Stimulated activated CD8-positive, alpha-beta memory T cell treated with anti-CD3 and anti-CD28 coated beads, Interleukin-4, amount 100 ng/mL, for 4 hours (primary cell): ENCODE data around the gene USF2.

ENCODE experiments used
- DNase-seq, 2 donors: peaks; one replicate each; pipeline ENCODE4 v3.0.0-alpha.2; 2020; ENCODE audit warnings: low read depth in 2 of 2, low spot score in 1 of 2

Gene USF2

DNA sequence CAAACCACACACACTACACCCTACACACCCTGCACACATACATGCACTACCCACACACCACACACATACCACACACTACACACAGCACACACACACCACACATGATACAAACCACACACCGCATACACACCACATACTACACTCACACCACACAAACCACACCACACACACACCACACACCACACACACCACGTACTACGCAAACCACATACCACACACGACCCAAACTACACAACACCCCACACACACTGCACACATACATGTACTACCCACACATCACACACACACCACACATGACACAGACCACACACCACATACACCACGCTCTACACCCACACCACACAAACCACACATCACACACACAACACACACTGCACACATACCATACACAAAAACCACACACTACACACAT lies 29.8 kb downstream of the USF2 start:
- DNase-seq, result no peak

DNA sequence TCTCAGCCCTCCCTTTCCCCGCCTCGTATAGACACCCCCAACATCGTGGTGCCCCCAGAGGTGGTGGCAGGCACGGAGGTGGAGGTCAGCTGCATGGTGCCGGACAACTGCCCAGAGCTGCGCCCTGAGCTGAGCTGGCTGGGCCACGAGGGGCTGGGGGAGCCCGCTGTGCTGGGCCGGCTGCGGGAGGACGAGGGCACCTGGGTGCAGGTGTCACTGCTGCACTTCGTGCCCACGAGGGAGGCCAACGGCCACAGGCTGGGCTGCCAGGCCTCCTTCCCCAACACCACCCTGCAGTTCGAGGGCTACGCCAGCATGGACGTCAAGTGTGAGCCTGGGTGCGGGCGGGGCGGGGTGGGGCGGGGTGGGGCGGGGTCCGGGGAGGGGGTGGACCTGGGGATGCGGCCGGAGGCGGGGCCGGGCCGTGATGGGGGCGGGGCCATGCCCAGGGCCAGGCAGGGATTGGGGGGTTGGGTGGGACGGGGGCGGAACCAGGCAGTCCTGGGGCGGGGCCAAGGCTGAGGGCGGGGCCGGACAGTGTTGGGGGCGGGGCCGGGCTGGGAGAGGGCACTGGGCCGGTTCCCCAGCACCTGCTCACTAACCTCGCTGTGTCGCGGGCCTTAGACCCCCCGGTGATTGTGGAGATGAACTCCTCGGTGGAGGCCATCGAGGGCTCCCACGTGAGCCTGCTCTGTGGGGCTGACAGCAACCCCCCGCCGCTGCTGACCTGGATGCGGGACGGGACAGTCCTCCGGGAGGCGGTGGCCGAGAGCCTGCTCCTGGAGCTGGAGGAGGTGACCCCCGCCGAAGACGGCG lies 31.0 kb downstream of the USF2 start:
- DNase-seq, result no peak

DNA sequence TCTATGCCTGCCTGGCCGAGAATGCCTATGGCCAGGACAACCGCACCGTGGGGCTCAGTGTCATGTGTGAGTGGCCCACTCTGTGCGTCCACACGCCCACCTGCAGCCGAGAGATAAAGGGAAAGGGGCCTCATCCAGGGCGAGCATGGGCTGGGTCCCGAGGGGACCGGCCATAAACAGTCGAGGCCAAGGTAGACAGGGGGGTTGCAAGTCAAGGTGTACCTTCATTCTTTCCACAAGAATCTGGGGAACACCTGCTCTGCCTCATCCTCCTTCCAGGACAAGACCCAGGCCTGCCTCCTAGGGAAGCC lies 31.5 kb downstream of the USF2 start:
- DNase-seq, result no peak

DNA sequence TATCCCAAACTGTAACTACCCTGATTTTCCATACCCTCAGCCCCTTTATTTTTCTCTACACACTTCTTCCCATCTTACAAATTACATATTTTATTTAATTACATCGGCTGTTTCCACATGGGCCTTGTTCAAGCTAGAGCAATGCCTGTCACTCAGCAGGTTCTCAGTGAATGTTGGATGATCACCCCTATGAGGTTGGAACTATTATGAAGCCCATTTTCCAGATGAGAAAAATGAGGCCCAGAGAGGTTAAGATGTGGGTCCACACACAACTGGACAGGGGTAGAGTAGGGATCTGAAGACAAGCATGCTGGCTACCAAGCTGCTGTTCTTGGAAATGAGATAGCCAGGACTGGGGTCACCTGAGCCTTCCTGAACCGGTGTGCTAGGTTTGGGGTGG lies 33.2 kb downstream of the USF2 start:
- DNase-seq, result no peak

DNA sequence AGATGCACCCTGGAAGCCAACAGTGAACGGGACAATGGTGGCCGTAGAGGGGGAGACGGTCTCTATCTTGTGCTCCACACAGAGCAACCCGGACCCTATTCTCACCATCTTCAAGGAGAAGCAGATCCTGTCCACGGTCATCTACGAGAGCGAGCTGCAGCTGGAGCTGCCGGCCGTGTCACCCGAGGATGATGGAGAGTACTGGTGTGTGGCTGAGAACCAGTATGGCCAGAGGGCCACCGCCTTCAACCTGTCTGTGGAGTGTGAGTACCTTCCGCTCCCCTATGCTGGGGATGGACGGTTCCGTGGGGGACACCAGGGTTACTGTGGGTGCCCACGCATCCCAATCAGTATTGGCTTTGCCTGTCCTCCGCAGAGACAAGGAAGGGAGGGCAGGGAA lies 33.7 kb downstream of the USF2 start:
- DNase-seq, result no peak

DNA sequence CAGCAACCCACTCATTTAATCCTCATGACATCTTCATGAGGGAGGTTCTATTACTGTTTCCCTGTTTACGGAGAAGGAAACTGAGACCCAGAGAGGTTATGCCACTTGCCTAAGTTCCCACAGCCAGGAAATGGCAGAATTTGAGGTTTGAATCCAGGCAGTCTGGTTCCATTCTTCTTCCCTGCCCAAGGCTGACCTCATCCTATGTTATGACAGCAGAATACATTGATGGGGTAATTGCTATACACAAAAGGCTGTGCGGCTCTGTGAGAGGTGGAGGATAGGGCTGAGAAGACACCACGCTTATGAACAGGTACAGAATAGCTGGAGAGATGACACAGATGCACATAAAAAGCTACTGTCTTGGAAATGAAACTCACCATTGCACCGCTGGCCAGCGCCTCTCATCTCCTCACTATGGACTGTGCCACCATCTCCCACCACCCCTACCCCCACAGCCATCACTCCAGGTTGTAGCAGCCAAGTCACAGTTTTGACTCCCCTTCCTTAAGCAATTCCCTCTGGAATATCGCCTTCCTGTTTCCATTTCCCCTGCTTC lies 34.7 kb downstream of the USF2 start:
- no peak for DNase-seq

DNA sequence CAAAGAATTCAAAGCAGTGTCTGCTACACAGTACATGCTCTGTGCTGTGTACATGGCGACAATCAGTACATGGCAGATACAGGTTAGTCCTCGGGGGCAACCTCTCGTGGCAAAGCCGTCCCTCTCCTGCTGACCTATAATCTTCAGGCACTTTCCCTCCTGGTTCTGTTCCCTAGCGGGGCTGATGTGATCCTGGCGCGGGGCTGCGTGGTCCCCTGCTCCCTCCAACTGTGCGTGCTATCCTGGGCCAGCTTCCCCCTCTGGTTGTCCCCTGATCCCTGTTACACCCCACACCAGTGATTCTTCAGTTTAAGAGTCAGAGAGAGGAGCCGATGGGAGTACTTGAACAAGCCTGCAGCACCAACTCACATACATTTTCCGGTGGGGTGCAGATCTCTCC lies 35.3 kb downstream of the USF2 start:
- no peak for DNase-seq

DNA sequence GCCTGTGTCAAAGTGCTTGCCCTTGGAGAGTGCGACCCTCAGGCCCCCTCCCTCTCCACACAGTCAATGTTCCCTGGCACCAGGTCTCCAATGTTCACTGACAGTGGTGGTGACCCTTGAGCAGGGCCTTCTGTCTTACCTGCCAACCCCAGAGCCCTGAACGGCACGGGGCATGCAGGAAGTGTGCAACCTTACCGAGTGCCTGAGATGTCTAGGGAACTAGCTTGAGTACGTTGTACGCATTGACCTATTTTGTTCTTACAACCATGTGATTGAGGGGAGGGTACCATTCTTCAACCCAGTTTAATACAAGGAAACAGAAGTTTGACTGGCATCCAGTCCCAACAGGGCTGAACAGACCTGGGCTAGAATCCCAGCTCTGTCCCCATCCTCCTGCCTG lies 36.4 kb downstream of the USF2 start:
- DNase-seq, result no peak

DNA sequence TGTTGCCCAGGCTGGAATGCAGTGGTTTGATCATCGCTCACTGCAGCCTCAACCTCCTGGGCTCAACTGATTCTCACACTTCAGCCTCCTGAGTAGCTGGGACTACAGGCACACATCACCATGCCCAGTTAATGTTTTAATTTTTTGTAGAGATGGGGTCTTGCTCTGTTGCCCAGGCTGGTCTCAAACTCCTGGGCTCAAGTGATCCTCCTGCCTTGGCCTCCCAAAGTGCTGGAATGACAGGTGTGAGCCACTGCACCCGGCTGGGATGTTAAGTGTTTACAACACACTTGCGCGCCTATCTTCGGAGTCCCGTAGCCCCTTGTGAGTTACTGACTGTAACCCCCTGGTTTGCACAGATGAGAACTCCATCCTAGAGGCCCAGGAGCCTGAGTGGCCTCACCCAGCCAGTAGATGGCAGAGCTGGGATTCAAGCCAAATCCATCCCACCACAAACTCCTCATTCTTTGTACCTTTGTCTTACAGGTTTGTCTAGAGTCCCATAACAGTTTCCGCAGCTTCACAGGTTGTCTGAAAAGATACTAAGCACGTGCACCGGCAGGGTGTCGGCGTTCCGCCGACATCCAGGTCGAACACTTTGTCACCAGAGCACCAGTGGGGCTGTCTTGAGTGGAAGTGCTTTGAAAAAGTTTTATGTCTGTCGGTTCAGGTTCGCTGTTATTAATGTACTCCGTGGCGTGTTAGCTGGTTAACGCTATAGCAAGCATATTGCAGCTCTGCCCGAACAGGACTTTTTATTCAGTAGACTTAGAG lies 37.9 kb downstream of the USF2 start:
- no peak for DNase-seq

DNA sequence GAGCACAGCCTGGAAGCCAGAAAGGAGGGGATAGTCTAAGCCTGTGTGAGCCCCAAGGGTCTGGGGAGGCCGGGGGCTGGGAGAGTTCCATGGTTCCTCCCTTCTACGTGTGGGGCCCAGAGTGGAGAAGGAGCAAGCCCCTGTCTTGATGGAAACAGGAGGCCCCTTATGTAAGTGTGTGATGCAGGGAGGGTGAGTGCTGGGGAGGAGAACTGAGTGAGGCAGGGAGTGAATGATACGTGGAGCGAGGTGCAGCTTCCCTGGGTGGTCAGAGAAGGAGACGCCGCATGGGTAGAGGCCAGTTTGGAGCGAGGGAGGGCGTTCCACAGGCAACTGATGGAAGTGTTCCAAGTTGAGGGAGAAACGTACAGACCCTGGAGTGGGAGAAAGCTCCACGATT lies 39.2 kb downstream of the USF2 start:
- no peak for DNase-seq

DNA sequence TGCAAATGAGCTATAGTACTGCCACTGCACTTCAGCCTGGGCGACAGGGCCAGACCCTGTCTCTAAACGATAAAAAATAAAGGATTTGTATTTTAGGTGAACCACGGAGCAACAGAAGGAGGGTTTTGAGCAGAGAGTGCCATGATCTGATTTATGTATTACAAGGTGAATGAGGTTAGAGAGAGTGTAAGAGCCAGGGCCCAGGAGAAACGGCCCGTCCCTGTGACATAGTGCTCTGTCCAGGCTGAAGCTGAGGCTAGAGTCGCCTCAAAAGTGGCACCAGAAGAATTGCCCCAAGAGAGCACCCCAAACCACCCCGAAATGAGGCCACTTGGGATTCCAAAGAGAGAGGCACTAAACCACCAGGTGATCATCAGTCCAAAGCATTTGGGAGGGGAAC lies 40.1 kb downstream of the USF2 start:
- DNase-seq, result no peak

DNA sequence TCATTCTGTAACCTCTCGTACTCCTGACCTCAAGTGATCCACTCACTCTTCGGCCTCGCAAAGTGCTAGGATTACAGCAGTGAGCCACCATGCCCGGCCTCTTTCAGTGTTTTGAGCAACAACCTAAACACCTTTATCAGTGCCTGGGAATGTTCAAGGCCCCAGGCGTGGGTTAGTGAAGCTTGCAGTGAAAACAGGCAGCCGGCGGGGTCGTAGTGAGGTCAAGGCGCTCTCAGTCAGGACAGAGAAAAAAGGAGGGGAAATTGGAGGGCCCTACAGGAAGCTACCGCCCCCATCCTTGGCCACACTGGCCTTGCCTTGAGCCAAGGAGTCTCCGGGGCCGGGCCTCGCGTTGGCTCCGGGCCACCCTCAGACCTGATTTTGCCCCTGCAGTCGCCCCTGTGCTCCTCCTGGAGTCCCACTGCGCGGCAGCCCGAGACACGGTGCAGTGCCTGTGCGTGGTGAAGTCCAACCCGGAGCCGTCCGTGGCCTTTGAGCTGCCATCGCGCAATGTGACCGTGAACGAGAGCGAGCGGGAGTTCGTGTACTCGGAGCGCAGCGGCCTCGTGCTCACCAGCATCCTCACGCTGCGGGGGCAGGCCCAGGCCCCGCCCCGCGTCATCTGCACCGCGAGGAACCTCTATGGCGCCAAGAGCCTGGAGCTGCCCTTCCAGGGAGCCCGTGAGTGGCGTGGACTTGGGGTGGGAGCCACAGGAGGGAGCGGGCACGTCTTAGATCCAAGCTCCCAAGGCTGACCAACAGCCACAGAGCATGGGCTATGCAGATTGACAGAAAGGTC lies 40.9 kb downstream of the USF2 start:
- no peak for DNase-seq

DNA sequence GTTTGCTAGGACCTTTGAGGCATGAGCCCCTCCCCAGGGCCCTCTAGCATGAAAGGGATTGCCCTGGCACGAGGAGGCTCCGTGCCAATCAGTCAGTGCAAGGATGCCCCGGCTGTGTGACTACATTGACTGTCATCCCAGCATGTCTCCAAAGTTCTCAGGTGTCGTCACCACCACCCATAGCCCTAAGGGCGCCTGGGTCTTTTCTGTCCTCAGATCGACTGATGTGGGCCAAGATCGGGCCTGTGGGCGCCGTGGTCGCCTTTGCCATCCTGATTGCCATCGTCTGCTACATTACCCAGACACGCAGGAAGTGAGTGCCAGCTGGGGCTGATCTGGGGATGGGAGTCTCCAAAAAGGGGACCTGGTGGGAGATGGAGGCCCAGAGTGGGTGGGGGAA lies 41.6 kb downstream of the USF2 start:
- DNase-seq, result no peak

DNA sequence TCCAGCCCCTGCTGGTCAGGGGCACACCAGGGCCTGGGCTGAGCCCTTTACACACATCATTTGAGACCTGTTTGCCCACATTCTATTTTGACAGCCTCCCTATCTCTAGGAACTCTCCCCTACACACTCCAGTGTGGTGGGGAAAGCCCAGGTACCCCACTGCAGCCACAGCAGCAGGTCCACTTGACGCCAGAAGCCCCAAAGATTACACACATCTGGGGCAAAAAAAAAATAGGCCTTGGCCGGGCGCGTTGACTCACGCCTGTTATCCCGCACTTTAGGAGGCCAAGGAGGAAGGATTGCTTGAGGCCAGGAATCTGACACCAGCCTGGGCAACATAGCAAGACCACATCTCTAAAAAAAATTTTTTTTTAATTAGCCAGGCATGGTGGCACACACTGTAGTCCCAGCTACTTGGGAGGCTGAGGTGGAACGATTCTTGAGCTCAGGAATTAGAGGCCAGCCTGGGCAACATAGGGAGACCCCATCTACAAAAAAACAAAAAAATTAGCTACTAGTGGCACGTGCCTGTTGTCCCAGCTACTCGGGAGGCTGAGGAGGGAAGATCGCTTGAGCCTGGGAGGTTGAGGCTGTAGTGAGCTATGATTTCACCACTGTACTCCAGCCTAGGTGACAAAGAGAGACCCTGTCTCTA lies 42.2 kb downstream of the USF2 start:
- no peak for DNase-seq

DNA sequence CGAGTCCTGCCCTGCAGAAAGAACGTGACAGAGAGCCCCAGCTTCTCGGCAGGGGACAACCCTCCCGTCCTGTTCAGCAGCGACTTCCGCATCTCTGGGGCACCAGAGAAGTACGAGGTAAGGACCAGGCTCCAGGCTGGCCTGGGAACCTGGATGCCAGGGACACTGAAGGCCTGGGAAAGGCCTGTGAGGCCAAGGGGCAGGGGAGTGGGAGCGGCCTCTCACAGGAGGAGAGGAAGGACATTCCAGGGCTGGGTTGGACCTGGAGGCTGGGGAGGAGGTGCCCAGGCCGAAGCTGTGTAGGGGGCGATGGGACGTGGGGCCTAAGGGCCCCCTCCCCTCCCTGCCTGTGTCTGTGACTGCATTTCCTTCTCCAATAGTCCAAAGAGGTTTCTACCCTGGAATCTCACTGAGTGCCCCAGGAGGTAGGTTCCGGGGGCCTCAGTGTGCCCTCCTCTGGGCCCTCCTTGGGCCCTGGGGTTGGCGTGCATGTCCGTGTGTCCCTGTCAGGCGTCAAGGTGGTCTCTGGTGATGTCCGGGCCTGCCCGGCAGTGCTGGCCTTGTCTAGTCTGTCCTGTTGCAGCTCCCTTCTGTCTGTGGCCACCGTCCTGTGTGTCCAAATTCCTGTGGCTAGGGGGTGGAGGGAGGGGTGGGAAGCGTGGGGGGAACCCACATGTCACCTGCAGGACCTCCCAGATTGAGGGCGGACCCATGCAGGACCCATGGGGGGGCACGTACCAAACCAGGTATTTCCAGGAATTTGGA lies 43.3 kb downstream of the USF2 start:
- DNase-seq, result no peak

DNA sequence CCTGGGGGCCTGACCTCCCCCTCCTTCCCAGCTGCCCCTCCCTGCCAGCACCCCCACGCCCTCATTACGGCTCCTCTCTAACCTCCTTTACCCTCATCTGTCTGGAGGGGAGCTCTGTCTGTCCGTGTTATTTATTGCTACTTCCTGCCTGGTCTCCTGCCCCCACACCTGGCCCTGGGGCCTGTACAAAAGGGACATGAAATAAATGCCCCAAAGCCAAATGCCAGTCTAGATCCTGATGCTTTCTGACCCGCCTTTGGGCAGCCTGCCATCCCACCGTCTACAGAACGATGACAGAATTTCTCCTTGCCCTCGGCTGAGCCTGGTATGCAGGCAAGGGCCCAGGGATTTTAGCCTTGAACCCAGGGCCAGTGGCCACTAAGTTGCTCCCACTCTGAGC lies 44.8 kb downstream of the USF2 start:
- no peak for DNase-seq

DNA sequence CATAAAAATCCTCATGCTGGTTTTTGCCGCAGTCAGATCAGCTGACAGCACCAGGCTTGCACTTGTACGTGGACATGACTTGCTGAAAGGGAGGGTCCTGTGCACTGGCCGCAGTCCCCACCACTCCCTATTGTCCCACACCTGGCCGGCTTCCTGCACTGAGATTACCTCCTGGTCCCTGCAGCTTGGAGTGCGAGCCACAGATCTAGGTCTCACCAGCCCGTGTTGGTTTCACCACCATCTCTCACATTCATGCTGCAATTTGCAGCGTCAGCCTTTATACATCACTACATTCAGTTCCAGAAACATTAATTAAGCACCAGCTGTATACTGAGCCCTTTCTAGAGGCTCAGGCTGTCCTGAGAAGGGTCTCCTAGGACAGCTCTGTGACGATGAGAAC lies 45.3 kb downstream of the USF2 start:
- DNase-seq, result no peak

DNA sequence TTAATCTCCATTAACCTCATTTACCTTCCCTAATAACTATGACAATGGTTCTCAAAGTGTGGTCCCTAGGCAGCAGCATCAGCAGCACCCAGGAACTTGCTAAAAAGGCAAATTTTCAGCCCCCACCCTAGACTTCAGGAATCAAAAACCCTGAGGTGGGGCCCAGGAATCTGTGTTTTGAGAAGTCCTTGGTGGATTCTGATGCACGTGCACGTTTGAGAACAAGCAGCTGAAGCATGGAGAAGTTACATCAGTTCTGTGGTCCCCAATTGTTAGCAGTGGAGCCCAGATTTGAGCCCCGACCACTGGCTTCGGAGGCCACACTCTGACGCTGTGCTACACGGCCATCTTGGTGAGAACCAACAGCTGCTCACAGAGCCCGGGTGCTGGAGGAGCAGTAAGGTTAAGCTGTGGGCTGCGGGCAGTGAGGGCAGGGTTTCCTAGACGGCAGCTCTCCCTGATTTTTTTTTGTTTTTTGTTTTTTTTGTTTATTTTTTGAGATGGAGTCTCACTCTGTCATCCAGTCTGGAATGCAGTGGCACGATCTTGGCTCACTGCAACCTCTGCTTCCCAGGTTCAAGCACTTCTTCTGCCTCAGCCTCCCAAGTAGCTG lies 46.2 kb downstream of the USF2 start:
- no peak for DNase-seq

DNA sequence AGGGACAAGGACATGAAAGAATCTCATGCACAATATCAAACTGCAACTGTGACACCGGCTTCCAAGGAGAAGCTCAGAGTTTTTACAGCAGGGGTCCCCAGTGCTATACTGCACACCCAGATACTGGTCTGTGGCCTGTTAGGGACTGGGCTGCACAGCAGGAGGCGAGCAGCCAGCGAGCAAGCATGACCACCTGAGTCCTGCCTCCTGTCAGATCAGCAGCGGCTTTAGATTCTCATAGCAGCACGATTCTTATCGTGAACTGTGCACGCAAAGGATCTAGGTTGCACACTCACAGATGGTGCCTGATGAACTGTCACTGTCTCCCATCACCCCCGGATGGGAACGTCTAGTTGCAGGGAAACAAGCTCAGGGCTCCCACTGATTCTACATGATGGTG lies 47.1 kb downstream of the USF2 start:
- no peak for DNase-seq

DNA sequence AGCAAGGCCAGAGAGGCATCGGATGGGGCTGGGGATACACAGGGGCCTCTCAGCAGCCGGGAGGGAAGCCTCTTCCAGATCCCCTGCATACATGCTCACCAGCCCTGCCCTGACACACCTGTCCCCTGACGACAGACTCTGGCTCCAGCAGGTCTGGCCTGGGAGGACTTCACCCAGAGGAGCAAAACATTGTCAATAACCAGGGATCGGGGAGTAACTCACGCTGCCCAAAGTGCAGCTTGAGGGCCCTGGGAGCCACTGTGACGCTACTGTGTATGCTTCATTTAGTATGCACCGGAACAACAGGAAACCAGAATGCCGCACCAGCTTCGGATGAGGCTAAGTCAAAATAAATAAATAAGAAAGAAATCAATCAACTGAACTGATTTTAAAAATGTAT lies 47.8 kb downstream of the USF2 start:
- no peak for DNase-seq
